Endothelial cell of hepatic sinusoid (primary cell): ENCODE results near the gene PTDSS2.
"Not testable (repeated sequence)": the region's sequence is repeated elsewhere in the genome, so short reads cannot be mapped to it uniquely, and the experiment has no call there.

ENCODE experiments used
- in situ Hi-C: cut with HindIII; loops from 2 replicates; pipeline ENCODE4 v1.10.0; 2017; ENCODE audit warnings: low sequenced_read_pairs

PTDSS2 gene

GRCh38 chr11:429931-430456 is 20.1 kb upstream of the PTDSS2 start:
- in situ Hi-C loops: no loop called here

- in situ Hi-C loops: no loop called here
Observed at GRCh38 chr11:431921-432320, 18.2 kb upstream of the PTDSS2 start.

- in situ Hi-C loops: no loop called here
Observed at GRCh38 chr11:432501-433100, 17.5 kb upstream of the PTDSS2 start.

DNA sequence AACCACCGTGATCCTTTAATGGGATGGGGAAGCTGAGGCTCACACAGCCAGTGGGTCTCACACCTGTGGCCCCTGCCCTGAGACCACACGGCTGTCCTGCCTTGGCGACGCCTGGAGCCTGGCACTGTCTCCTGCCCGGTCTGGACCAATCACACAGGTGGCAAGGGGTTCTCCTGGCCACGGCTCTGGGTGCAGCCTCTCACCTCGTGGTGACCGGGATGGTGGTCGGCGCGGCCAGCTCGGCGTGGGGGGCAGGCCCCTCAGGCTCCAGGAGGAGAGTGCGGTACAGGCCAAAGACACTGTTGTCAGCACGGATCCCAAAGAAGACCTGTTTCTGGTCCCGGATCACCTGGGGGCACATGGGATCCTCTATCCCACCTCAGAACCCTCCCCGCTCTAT is 17.0 kb upstream of the PTDSS2 start:
- in situ Hi-C loops: no loop called here

- in situ Hi-C loops: no loop called here
Observed at GRCh38 chr11:433641-434040, 16.4 kb upstream of the PTDSS2 start.

DNA sequence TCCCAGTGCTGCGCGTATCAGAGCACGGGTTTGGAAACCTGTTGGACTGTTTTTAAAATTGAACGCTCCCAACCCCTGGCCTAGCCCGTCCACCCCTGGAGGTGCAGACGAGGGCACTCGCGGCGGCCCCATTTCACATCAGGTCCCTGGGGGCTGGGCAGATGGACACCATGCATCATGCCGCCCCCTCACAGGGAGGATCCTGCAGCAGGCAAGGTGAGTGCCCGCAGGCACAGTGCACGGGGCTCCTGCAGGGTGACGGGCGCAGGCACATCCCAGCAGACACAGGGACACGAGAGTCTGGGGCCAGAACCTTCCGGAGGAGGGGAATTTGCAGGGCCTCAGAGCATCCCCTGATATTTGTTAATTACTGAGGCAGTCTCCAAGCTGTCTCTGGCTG is 15.6 kb upstream of the PTDSS2 start:
- in situ Hi-C loops: no loop called here

DNA sequence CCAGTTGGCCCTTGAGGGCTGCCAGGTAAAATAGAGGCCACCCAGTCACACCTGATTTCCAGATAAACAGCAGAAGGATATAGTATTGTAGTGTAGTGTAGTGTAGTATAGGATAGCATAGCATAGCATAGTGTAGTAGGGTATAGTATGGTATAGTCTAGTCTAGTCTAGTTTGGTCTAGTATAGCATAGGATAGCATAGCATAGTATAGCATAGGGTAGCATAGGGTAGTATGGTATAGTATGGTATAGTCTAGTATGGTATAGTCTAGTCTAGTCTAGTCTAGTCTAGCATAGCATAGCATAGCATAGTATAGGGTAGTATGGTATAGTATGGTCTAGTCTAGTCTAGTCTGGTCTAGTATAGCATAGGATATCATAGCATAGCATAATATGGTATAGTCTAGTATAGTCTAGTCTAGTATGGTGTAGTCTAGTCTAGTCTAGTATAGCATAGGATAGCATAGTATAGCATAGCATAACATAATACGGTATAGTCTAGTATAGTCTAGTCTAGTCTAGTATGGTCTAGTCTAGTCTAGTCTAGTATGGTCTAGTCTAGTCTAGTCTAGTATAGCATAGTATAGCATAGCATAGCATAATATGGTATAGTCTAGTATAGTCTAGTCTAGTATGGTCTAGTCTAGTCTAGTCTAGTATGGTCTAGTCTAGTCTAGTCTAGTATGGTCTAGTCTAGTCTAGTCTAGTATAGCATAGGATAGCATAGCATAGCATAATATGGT is 14.9 kb upstream of the PTDSS2 start:
- in situ Hi-C loops: not testable (repeated sequence)

- in situ Hi-C loops: no loop called here
Observed at GRCh38 chr11:437228-437870, 12.7 kb upstream of the PTDSS2 start.

- in situ Hi-C loops: no loop called here
Observed at GRCh38 chr11:438101-438844, 11.8 kb upstream of the PTDSS2 start.

- in situ Hi-C loops: no loop called here
Observed at GRCh38 chr11:439315-440064, 10.6 kb upstream of the PTDSS2 start.

- in situ Hi-C loops: no loop called here
Observed at GRCh38 chr11:440065-441042, 9.7 kb upstream of the PTDSS2 start.

DNA sequence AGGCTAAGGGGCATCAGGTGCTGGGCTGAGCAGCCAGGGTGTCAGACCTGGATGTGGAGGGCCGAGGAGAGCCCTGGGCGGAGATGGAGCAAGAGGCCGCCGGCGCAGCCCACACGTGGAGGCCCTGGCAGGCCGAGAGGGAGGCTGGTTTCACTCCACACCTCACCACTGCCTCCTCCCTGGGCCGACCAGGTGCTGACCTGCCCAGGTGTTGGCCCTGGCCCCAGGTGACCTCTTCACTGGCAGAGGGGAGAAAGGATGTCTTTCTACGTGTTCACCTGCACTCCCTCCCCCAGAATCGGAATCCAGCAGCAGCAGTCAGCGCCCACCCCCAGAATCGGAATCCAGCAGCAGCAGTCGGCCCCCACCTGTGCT is 9.0 kb upstream of the PTDSS2 start:
- in situ Hi-C loops: no loop called here

GRCh38 chr11:441418-442274 is 8.4 kb upstream of the PTDSS2 start, which contains the start of gene ANO9:
Gene ANO9 (minus strand): TSS chr11:442011. CDS start chr11:441926, 85 bp downstream.
- in situ Hi-C loops: no loop called here

DNA sequence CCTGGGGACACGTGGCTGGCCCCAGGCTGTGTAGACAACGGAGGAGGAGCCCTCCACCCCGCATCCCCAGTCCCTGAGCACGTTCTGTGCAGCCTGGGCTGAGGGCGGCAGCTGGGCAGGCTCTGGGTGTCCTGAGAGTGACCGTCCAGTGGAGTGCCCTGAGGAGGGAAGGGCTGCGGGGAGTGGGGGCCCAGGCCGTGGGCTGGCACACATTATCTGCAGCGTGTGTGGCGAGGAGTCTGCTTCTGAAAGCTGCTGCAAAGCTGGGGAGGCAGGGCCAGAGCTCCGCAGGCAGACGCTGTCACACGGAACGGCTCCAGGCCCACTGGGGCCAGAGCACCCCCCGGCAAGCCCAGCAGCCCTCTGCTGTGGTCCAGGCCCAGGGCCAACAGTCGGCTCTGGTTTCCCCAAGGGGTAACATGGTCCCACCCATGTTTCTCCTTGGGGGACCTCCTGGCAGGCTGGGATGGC is 7.4 kb upstream of the PTDSS2 start:
- in situ Hi-C loops: no loop called here

- in situ Hi-C loops: no loop called here
Observed at GRCh38 chr11:443542-444199, 6.4 kb upstream of the PTDSS2 start.

DNA sequence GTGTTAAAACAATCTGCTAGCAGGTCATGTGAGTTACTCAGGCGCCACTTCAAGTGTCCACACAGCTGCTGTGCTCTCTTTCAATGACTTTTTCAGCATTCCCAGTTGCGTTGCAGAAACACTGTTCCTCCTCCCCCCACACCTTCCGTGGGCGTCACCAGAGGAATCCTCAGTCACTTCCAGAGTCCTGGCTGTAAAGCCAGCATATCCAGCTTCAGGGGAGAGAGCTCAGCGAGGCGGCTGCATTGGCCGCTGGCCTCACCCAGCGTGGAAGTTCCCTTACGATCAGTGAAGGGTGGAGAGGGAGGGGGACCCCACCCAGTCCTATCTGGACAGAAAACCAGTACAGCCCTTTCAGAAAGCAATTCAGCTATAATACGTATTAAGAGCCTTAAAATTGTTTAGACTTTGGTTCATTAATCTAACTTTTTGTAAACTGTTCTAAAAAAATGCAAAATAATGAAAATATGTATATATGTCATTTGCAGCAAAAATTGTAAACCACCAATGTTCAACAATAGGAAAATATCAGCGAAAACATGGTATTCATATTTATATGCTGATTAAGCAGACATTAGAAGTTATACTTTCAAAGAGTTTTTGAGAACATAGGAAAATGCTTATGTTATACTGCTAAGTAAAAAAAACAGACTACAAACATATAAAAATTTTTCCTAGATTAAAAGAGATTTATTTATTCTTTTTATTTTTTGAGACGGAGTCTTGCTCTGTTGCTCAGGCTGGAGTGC is 5.5 kb upstream of the PTDSS2 start:
- in situ Hi-C loops: no loop called here
